Smooth muscle cell (in vitro differentiated cells): Measurements from ENCODE around the gene STRBP. TPM values are rescaled to one million over a fixed set of nuclear protein-coding genes. Genes with fewer than 3 reads are reported as not detected.

Experiments used
- DNase-seq: peaks from one replicate; lab custom pipeline; 2025; ENCODE audit not compliant: unreplicated experiment; lab: John Stamatoyannopoulos, UW
- H2AFZ ChIP-seq: fragments of 200-600 bp; sonication (generic); 2 replicates; pipeline ENCODE4 v1.6.0; 2016; ENCODE audit warnings: antibody characterized with exemption, low read depth, mild to moderate bottlenecking
- H3F3A ChIP-seq: fragments of 200-600 bp; sonication (generic); 2 replicates; pipeline ENCODE4 v1.6.0; 2017; ENCODE audit warnings: antibody characterized with exemption, low read depth
- H3K27ac ChIP-seq: fragments of 200-600 bp; sonication (generic); 2 replicates; pipeline ENCODE4 v1.5.1; 2016; ENCODE audit warnings: low read depth, mild to moderate bottlenecking
- H3K27me3 ChIP-seq: fragments of 200-600 bp; sonication (generic); 2 replicates; pipeline ENCODE4 v1.6.1; 2016; ENCODE audit warnings: low read depth, mild to moderate bottlenecking
- H3K36me3 ChIP-seq: fragments of 200-600 bp; sonication (generic); 2 replicates; pipeline ENCODE4 v1.5.1; 2016; ENCODE audit warnings: low read depth
- H3K4me1 ChIP-seq: fragments of 200-600 bp; sonication (generic); 2 replicates; pipeline ENCODE4 v1.5.1; 2016; ENCODE audit warnings: low read depth
- H3K4me2 ChIP-seq: fragments of 200-600 bp; sonication (generic); 2 replicates; pipeline ENCODE4 v1.6.0; 2016; ENCODE audit warnings: mild to moderate bottlenecking
- H3K4me3 ChIP-seq: fragments of 200-600 bp; sonication (generic); 2 replicates; pipeline ENCODE4 v1.5.1; 2016; ENCODE audit warnings: mild to moderate bottlenecking
- H3K79me2 ChIP-seq: fragments of 200-600 bp; sonication (generic); 2 replicates; pipeline ENCODE4 v1.6.0; 2016; ENCODE audit warnings: low read depth, mild to moderate bottlenecking
- H3K9ac ChIP-seq: fragments of 200-600 bp; sonication (generic); 2 replicates; pipeline ENCODE4 v1.6.0; 2016; ENCODE audit warnings: low read depth
- H3K9me3 ChIP-seq: fragments of 200-600 bp; sonication (generic); replicated peaks from 2 replicates; pipeline ENCODE4 v1.5.1; 2016; ENCODE audit warnings: low read depth
- H4K20me1 ChIP-seq: fragments of 200-600 bp; sonication (generic); 2 replicates; pipeline ENCODE4 v1.6.0; 2016; ENCODE audit warnings: low read depth
- WGBS: methylation state at CpG from one replicate; pipeline ENCODE4 v1.1.7; 2016; ENCODE audit warnings: low lambda C conversion rate; 5-methylcytosine and 5-hydroxymethylcytosine counted together
- polyA plus RNA-seq: library from polyadenylated mRNA; unstranded; fragments of >200 nt; fragmentation: Nextera tagmentation; extraction: Ambion mirVana; gene quantifications from 2 replicates; pipeline ENCODE4 v1.2.1, GENCODE V29; 2016
- total RNA-seq: library from RNA; depleted of rRNA; stranded (reverse); fragments of >200 nt; gene quantifications from 2 replicates; pipeline ENCODE4 v1.2.3, GENCODE V29; 2014
- TF ChIP-seq, protein P1 (sequence below): fragments of 200-600 bp; sonication (generic); IDR thresholded peaks from 2 replicates; pipeline ENCODE4 v1.5.1; 2017; ENCODE audit warnings: borderline replicate concordance, mild to moderate bottlenecking, antibody characterized with exemption; ENCODE audit not compliant: insufficient read depth, poor library complexity, severe bottlenecking

STRBP gene
- total and polyA plus RNA-seq, 2 experiments from 2014 or later: 6.6 to 11.9 TPM

DNA sequence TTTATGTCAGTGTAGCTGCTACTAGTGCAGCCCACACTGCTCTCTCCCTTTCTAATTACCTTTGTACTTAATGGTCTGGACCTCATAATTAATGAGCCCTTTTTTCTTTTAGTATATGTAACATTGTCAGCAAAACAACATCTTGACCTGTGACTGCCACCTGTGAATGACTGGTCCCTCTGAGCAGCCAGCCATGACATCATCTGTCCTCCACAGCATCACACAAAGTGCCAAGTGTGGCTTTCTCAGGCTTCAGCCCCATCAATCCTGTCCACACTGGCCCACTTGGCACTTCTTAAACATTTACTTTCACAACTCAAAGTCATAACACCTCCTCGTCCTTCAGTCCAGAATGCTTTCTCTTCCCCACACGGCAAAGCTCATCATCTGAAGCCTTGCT, 130.2 kb downstream of the STRBP start:
- H3K9ac ChIP-seq: no peak overlapping the region
- 94% methylated on average over 2 of the region's 2 CpGs for WGBS
- no peaks in the 10 kb centered on the region for H3K79me2 ChIP-seq
- no peaks in the 10 kb centered on the region for H3K4me1 ChIP-seq
- no peaks in the 10 kb centered on the region for H3K9me3 ChIP-seq
- TF ChIP-seq, protein P1, sequence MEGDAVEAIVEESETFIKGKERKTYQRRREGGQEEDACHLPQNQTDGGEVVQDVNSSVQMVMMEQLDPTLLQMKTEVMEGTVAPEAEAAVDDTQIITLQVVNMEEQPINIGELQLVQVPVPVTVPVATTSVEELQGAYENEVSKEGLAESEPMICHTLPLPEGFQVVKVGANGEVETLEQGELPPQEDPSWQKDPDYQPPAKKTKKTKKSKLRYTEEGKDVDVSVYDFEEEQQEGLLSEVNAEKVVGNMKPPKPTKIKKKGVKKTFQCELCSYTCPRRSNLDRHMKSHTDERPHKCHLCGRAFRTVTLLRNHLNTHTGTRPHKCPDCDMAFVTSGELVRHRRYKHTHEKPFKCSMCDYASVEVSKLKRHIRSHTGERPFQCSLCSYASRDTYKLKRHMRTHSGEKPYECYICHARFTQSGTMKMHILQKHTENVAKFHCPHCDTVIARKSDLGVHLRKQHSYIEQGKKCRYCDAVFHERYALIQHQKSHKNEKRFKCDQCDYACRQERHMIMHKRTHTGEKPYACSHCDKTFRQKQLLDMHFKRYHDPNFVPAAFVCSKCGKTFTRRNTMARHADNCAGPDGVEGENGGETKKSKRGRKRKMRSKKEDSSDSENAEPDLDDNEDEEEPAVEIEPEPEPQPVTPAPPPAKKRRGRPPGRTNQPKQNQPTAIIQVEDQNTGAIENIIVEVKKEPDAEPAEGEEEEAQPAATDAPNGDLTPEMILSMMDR: no peak
- no peaks in the 10 kb centered on the region for H3K27me3 ChIP-seq
- no peaks in the 10 kb centered on the region for H4K20me1 ChIP-seq
- H3K27ac ChIP-seq: no peak overlapping the region
- no peaks in the 10 kb centered on the region for H3F3A ChIP-seq
- H2AFZ ChIP-seq: no peak overlapping the region
- H3K4me3 ChIP-seq: no peak overlapping the region
- H3K4me2 ChIP-seq: no peak overlapping the region
- no peak for DNase-seq
- no peaks in the 10 kb centered on the region for H3K36me3 ChIP-seq

DNA sequence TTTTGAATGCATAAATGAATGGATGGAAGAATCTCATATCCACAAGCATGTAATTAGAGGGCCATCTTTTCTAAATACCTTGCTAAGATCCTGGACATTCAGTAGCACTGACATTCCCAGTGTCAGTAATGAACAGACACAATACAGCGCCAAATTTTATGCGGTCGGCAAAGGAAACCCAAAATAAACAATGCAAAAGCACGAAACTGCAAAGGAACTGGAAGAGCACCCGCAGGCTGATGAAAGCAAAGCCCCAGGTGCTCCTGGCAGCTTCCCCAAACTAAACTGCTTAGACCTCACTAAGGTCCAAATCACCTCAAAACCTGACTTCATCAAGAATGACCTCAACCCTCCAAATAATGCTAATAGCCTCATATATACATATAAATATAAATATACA, 133.0 kb downstream of the STRBP start:
- Histone ChIP-seq H2AFZ (no peak overlapping the region), H3K4me2 (no peak overlapping the region), H3K9ac (no peak overlapping the region), H3K4me1 (no peaks in the 10 kb centered on the region), H3K9me3 (no peaks in the 10 kb centered on the region), H3F3A (no peaks in the 10 kb centered on the region), H3K27me3 (no peaks in the 10 kb centered on the region), H3K27ac (no peak overlapping the region), H3K79me2 (no peaks in the 10 kb centered on the region), H3K4me3 (no peak overlapping the region), H4K20me1 (no peaks in the 10 kb centered on the region), H3K36me3 (no peaks in the 10 kb centered on the region)
- TF ChIP-seq, protein P1: no peak
- 97% methylated on average over 5 of the region's 5 CpGs for WGBS
- no peak for DNase-seq

DNA sequence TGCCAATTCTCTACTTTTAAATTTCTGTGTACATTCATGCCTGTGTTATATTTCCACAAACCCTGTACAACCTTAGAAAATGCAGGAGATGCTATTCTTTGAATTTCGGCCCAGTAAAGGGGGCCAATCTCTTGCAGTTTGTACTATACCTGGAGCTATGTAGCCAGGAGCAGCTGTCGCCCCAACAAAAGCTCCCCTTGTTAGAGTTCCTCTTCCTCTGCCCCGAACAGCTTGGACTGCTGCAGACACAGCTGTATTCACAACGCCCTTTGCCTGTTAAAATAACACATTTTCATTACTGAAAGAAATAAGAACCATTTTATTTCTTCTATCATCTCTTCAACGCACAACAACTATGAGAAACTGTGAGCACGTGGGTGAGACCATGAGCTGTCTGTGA, 135.7 kb downstream of the STRBP start:
- Histone ChIP-seq H3K36me3 (no peaks in the 10 kb centered on the region), H3K9me3 (no peaks in the 10 kb centered on the region), H3K27ac (no peak overlapping the region), H4K20me1 (no peaks in the 10 kb centered on the region), H3K27me3 (no peaks in the 10 kb centered on the region), H3K9ac (no peak overlapping the region), H3K79me2 (no peaks in the 10 kb centered on the region), H3K4me1 (no peaks in the 10 kb centered on the region), H3K4me3 (no peak overlapping the region), H2AFZ (no peak overlapping the region), H3F3A (no peaks in the 10 kb centered on the region), H3K4me2 (no peak overlapping the region)
- DNase-seq: no peak
- TF ChIP-seq, protein P1: no peak
- WGBS: 94% methylated on average over 6 of the region's 6 CpGs

DNA sequence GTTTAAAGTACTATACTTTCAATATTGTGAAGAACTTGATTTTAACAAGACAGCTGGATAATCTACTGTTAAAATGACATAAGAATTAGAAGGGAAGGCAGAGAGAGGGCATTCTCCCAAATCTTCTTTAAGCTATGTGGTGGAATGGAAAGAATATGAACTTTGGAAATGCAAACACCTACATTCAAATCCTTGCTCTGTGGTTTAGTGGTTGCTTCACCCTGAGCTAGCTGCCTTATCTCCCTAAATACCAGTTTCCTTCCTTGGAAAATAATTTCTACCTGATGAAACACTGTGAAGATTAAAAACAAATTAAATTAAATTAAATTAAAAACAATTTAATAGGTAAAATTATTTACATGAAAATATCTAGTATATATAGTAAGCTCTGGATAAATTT, 136.4 kb downstream of the STRBP start:
- Histone ChIP-seq H3K9me3 (no peaks in the 10 kb centered on the region), H3F3A (no peaks in the 10 kb centered on the region), H3K36me3 (no peaks in the 10 kb centered on the region), H3K4me3 (no peak overlapping the region), H2AFZ (no peak overlapping the region), H3K27me3 (no peaks in the 10 kb centered on the region), H3K9ac (no peak overlapping the region), H3K4me2 (no peak overlapping the region), H3K4me1 (no peaks in the 10 kb centered on the region), H4K20me1 (no peaks in the 10 kb centered on the region), H3K27ac (no peak overlapping the region), H3K79me2 (no peaks in the 10 kb centered on the region)
- TF ChIP-seq, protein P1: no peak
- no peak for DNase-seq
